Astrocyte (in vitro differentiated cells and primary cell): ENCODE results near the gene HGFAC. TPM values are rescaled to one million over a fixed set of nuclear protein-coding genes. Genes with fewer than 3 reads are reported as not detected.

ENCODE experiments used
- DNase-seq: peaks from one replicate; pipeline ENCODE4 v3.0.0-alpha.2; 2010; ENCODE audit warnings: low read depth
- FAIRE-seq: peaks from 2 replicates; lab custom pipeline; 2011; peaks lifted over from hg19 to GRCh38; lab: Jason Lieb, UNC
- H2AFZ ChIP-seq: 2 replicates; pipeline ENCODE4 v1.6.0; 2012; ENCODE audit warnings: low read depth, low read length, inconsistent platforms
- H3K27ac ChIP-seq: 2 replicates; pipeline ENCODE4 v1.5.1; 2011; ENCODE audit warnings: low read depth, low read length, inconsistent platforms
- H3K27me3 ChIP-seq: 2 replicates; pipeline ENCODE4 v1.6.0; 2011; ENCODE audit warnings: low read length, inconsistent platforms; ENCODE audit not compliant: insufficient read depth
- H3K36me3 ChIP-seq: 2 replicates; pipeline ENCODE4 v1.5.1; 2011; ENCODE audit warnings: low read length, inconsistent platforms; ENCODE audit not compliant: insufficient read depth
- H3K4me1 ChIP-seq: 2 replicates; pipeline ENCODE4 v1.5.1; 2011; ENCODE audit warnings: low read length, inconsistent platforms; ENCODE audit not compliant: insufficient read depth
- H3K4me2 ChIP-seq: 2 replicates; pipeline ENCODE4 v1.6.0; 2012; ENCODE audit warnings: low read length, inconsistent platforms
- H3K4me3 ChIP-seq: 2 replicates; pipeline ENCODE4 v1.5.1; 2011; ENCODE audit warnings: low read depth, mild to moderate bottlenecking, low read length, inconsistent platforms; ENCODE audit not compliant: insufficient read depth
- H3K79me2 ChIP-seq: 2 replicates; pipeline ENCODE4 v1.6.0; 2012; ENCODE audit warnings: mild to moderate bottlenecking, low read length, inconsistent platforms; ENCODE audit not compliant: insufficient read depth
- H3K9ac ChIP-seq: 2 replicates; pipeline ENCODE4 v1.6.0; 2012; ENCODE audit warnings: mild to moderate bottlenecking, low read length, inconsistent platforms
- H3K9me3 ChIP-seq: 2 replicates; pipeline ENCODE4 v1.5.1; 2012; ENCODE audit warnings: low read depth, mild to moderate bottlenecking, low read length, inconsistent platforms; ENCODE audit not compliant: insufficient read depth
- H4K20me1 ChIP-seq: 2 replicates; pipeline ENCODE4 v1.6.0; 2012; ENCODE audit warnings: low read length, inconsistent platforms; ENCODE audit not compliant: insufficient read depth
- H3K27ac Mint-ChIP-seq: one replicate; pipeline ENCODE4 v1.8.0; 2021; ENCODE audit warnings: mild to moderate bottlenecking, mixed read lengths; ENCODE audit not compliant: unreplicated experiment
- H3K27me3 Mint-ChIP-seq: one replicate; pipeline ENCODE4 v1.8.0; 2021; ENCODE audit warnings: low read depth, mixed read lengths; ENCODE audit not compliant: unreplicated experiment
- H3K36me3 Mint-ChIP-seq: one replicate; pipeline ENCODE4 v1.8.0; 2021; ENCODE audit warnings: low read depth, mixed read lengths; ENCODE audit not compliant: unreplicated experiment
- H3K4me1 Mint-ChIP-seq: one replicate; pipeline ENCODE4 v1.8.0; 2021; ENCODE audit warnings: low read depth, mixed read lengths; ENCODE audit not compliant: unreplicated experiment
- H3K4me3 Mint-ChIP-seq: one replicate; pipeline ENCODE4 v1.8.0; 2021; ENCODE audit warnings: mild to moderate bottlenecking, moderate library complexity, mixed read lengths; ENCODE audit not compliant: unreplicated experiment
- H3K9me3 Mint-ChIP-seq: one replicate; pipeline ENCODE4 v1.8.0; 2021; ENCODE audit warnings: mild to moderate bottlenecking, mixed read lengths; ENCODE audit not compliant: unreplicated experiment
- CTCF ChIP-seq: IDR thresholded peaks from 2 replicates; pipeline ENCODE4 v1.5.1; 2011; ENCODE audit warnings: low read depth, mild to moderate bottlenecking, inconsistent platforms, low read length, moderate library complexity; ENCODE audit not compliant: insufficient read depth
- EZH2 ChIP-seq: IDR thresholded peaks from 2 replicates; pipeline ENCODE4 v1.6.1; 2012; ENCODE audit warnings: mild to moderate bottlenecking, low read length, inconsistent platforms; ENCODE audit not compliant: insufficient read depth
- total RNA-seq: library from RNA; stranded (reverse); gene quantifications from 2 replicates; pipeline ENCODE4 v1.2.1, GENCODE V29; 2021

HGFAC gene
- total RNA-seq, 1 donor from 2014 or later: 0.52 TPM

GRCh38 chr4:3497523-3498389 is 56.0 kb downstream of the HGFAC start:
- Histone ChIP-seq H3K27ac (no peak overlapping the region), H3K9me3 (no peaks in the 10 kb centered on the region), H2AFZ (no peak overlapping the region), H3K4me2 (no peak overlapping the region), H3K36me3 (no peaks in the 10 kb centered on the region), H3K4me3 (no peak overlapping the region), H3K79me2 (peaks cover 7% of the 10 kb centered on the region), H3K4me1 (no peaks in the 10 kb centered on the region), H3K9ac (no peak overlapping the region), H3K27me3 (no peaks in the 10 kb centered on the region), H4K20me1 (peaks cover 27% of the 10 kb centered on the region)
- no peaks in the 10 kb centered on the region for H3K9me3 Mint-ChIP-seq
- H3K4me3 Mint-ChIP-seq: no peak overlapping the region
- H3K27me3 Mint-ChIP-seq: no peaks in the 10 kb centered on the region
- DNase-seq: no peak
- no peak overlapping the region for H3K27ac Mint-ChIP-seq
- no peak for FAIRE-seq
- TF ChIP-seq CTCF: no peak
- TF ChIP-seq EZH2: no peak
- H3K4me1 Mint-ChIP-seq: no peaks in the 10 kb centered on the region
- no peaks in the 10 kb centered on the region for H3K36me3 Mint-ChIP-seq

- Histone ChIP-seq H3K27me3 (no peaks in the 10 kb centered on the region), H3K9ac (no peak overlapping the region), H3K4me3 (no peak overlapping the region), H2AFZ (no peak overlapping the region), H3K36me3 (no peaks in the 10 kb centered on the region), H3K4me2 (no peak overlapping the region), H3K27ac (no peak overlapping the region), H3K9me3 (no peaks in the 10 kb centered on the region), H4K20me1 (peaks cover 33% of the 10 kb centered on the region), H3K79me2 (peaks cover 12% of the 10 kb centered on the region), H3K4me1 (no peaks in the 10 kb centered on the region)
- no peak for TF ChIP-seq EZH2
- Mint-ChIP-seq H3K36me3 (peaks cover 2% of the 10 kb centered on the region), H3K27me3 (no peaks in the 10 kb centered on the region), H3K27ac (no peak overlapping the region), H3K4me1 (no peaks in the 10 kb centered on the region), H3K9me3 (no peaks in the 10 kb centered on the region), H3K4me3 (no peak overlapping the region)
- DNase-seq: no peak
- no peak for FAIRE-seq
Measured at GRCh38 chr4:3498407-3498806, 56.6 kb downstream of the HGFAC start.

Other genes with a start within 250 kb of the HGFAC start
- gene MSANTD1, start 192.8 kb upstream of the HGFAC start, total RNA-seq: 1.4 and 1.6 TPM in 2 replicates
- 18.0 and 21.9 TPM in 2 replicates for gene RGS12, start 148.9 kb upstream of the HGFAC start, total RNA-seq
- not detected in 2 replicates for gene DOK7, start 21.3 kb downstream of the HGFAC start, total RNA-seq
- 191 and 203 TPM in 2 replicates for gene LRPAP1, start 90.5 kb downstream of the HGFAC start, total RNA-seq